H9 (cell line): Measurements from ENCODE around the gene PLEKHJ1. TPM values are rescaled to one million over a fixed set of nuclear protein-coding genes. Genes with fewer than 3 reads are reported as not detected.

Source experiments
- DNase-seq: peaks from one replicate; pipeline ENCODE4 v3.0.0-alpha.2; 2017
- H2AFZ ChIP-seq: one replicate; pipeline ENCODE4 v1.6.1; 2013; ENCODE audit warnings: mild to moderate bottlenecking, low read length, control low read depth, moderate library complexity
- H2AK5ac ChIP-seq: 2 replicates; pipeline ENCODE4 v1.6.1; 2013; ENCODE audit warnings: low read length, control low read depth, mixed read lengths; ENCODE audit not compliant: insufficient read length
- H2BK120ac ChIP-seq: one replicate; pipeline ENCODE4 v1.6.1; 2013; ENCODE audit warnings: low read depth, mild to moderate bottlenecking, low read length, control low read depth, inconsistent platforms; ENCODE audit not compliant: poor library complexity, severe bottlenecking
- H2BK12ac ChIP-seq: 2 replicates; pipeline ENCODE4 v1.6.1; 2013; ENCODE audit warnings: low read length, control low read depth, mixed read lengths, low read depth; ENCODE audit not compliant: insufficient read length
- H2BK15ac ChIP-seq: 2 replicates; pipeline ENCODE4 v1.6.1; 2013; ENCODE audit warnings: low read depth, low read length, control low read depth
- H2BK20ac ChIP-seq: one replicate; pipeline ENCODE4 v1.6.1; 2013; ENCODE audit warnings: low read depth, mild to moderate bottlenecking, low read length, control low read depth, inconsistent platforms; ENCODE audit not compliant: poor library complexity, severe bottlenecking
- H2BK5ac ChIP-seq: 2 replicates; pipeline ENCODE4 v1.6.1; 2013; ENCODE audit warnings: low read length, control low read depth, mixed read lengths; ENCODE audit not compliant: insufficient read length
- H3K14ac ChIP-seq: 2 replicates; pipeline ENCODE4 v1.6.1; 2013; ENCODE audit warnings: low read length, control low read depth; ENCODE audit not compliant: insufficient read depth
- H3K18ac ChIP-seq: 2 replicates; pipeline ENCODE4 v1.6.1; 2013; ENCODE audit warnings: low read depth, mild to moderate bottlenecking, mixed read lengths, low read length, control low read depth; ENCODE audit not compliant: insufficient read length
- H3K23ac ChIP-seq: 2 replicates; pipeline ENCODE4 v1.6.1; 2013; ENCODE audit warnings: low read length, control low read depth, mixed read lengths, low read depth; ENCODE audit not compliant: insufficient read length
- H3K23me2 ChIP-seq: 2 replicates; pipeline ENCODE4 v1.6.1; 2013; ENCODE audit warnings: low read depth, mild to moderate bottlenecking, mixed read lengths, low read length, control low read depth; ENCODE audit not compliant: insufficient read length, poor library complexity, severe bottlenecking
- H3K27ac ChIP-seq: 2 replicates; pipeline ENCODE4 v1.5.1; 2013; ENCODE audit warnings: low read length, control low read depth, mixed read lengths, low read depth; ENCODE audit not compliant: insufficient read length
- H3K27me3 ChIP-seq: 2 replicates; pipeline ENCODE4 v1.6.1; 2013; ENCODE audit warnings: low read length, control low read depth, inconsistent platforms; ENCODE audit not compliant: insufficient read depth
- H3K4ac ChIP-seq: 2 replicates; pipeline ENCODE4 v1.6.1; 2013; ENCODE audit warnings: low read depth, mild to moderate bottlenecking, control low read depth, inconsistent platforms, low read length, moderate library complexity
- H3K4me1 ChIP-seq: 2 replicates; pipeline ENCODE4 v1.6.1; 2013; ENCODE audit warnings: low read length, control low read depth, inconsistent platforms; ENCODE audit not compliant: insufficient read depth
- H3K4me2 ChIP-seq: 2 replicates; pipeline ENCODE4 v1.6.1; 2013; ENCODE audit warnings: low read length, control low read depth, mixed read lengths; ENCODE audit not compliant: insufficient read length, insufficient read depth
- H3K56ac ChIP-seq: 2 replicates; pipeline ENCODE4 v1.6.1; 2013; ENCODE audit warnings: low read depth, mild to moderate bottlenecking, mixed read lengths, low read length, control low read depth; ENCODE audit not compliant: insufficient read length
- H3K79me1 ChIP-seq: 2 replicates; pipeline ENCODE4 v1.6.1; 2013; ENCODE audit warnings: low read depth, mild to moderate bottlenecking, moderate library complexity, low read length, control low read depth, inconsistent platforms; ENCODE audit not compliant: insufficient read depth, poor library complexity, severe bottlenecking
- H3K79me2 ChIP-seq: 2 replicates; pipeline ENCODE4 v1.6.1; 2013; ENCODE audit warnings: low read length, control low read depth, inconsistent platforms; ENCODE audit not compliant: insufficient read depth
- H3K9ac ChIP-seq: 2 replicates; pipeline ENCODE4 v1.6.1; 2013; ENCODE audit warnings: low read length, control low read depth, mixed read lengths; ENCODE audit not compliant: insufficient read length; ENCODE audit errors: extremely low read depth
- H3K9me3 ChIP-seq: one replicate; pipeline ENCODE4 v1.6.1; 2013; ENCODE audit warnings: low read depth, low read length, inconsistent platforms; ENCODE audit not compliant: control insufficient read depth
- H3T11ph ChIP-seq: one replicate; pipeline ENCODE4 v1.6.1; 2013; ENCODE audit warnings: mild to moderate bottlenecking, low read length, control low read depth, inconsistent platforms
- H4K20me1 ChIP-seq: one replicate; pipeline ENCODE4 v1.6.1; 2013; ENCODE audit not compliant: control insufficient read depth, insufficient read length, insufficient read depth
- H4K5ac ChIP-seq: 2 replicates; pipeline ENCODE4 v1.6.1; 2013; ENCODE audit warnings: low read depth, mild to moderate bottlenecking, mixed read lengths, low read length, control low read depth; ENCODE audit not compliant: insufficient read length
- H4K8ac ChIP-seq: replicated peaks from 2 replicates; pipeline ENCODE4 v1.6.1; 2013; ENCODE audit warnings: low read length, control low read depth, mixed read lengths, low read depth; ENCODE audit not compliant: insufficient read length
- H4K91ac ChIP-seq: 2 replicates; pipeline ENCODE4 v1.6.1; 2013; ENCODE audit warnings: low read depth, mild to moderate bottlenecking, moderate library complexity, mixed read lengths, low read length, control low read depth; ENCODE audit not compliant: insufficient read length
- H3K27ac Mint-ChIP-seq, 3 experiments: 2 replicates in 2 of 3; 3 replicates in 1 of 3; pipeline ENCODE4 v1.8.0; 2020 to 2021; ENCODE audit warnings: mixed read lengths in 3 of 3, mild to moderate bottlenecking in 1 of 3, moderate library complexity in 1 of 3
- H3K27me3 Mint-ChIP-seq: 2 replicates; pipeline ENCODE4 v1.8.0; 2021; ENCODE audit warnings: low read depth, mild to moderate bottlenecking, moderate library complexity, mixed read lengths
- H3K36me3 Mint-ChIP-seq, 3 experiments: 2 replicates in 2 of 3; 3 replicates in 1 of 3; pipeline ENCODE4 v1.8.0; 2020 to 2021; ENCODE audit warnings: low read depth in 3 of 3, mixed read lengths in 3 of 3; ENCODE audit not compliant: insufficient read depth in 1 of 3
- H3K4me1 Mint-ChIP-seq, 2 experiments: 2 replicates each; pipeline ENCODE4 v1.8.0; 2020; ENCODE audit warnings: mixed read lengths in 2 of 2
- H3K4me3 Mint-ChIP-seq, 2 experiments: 2 replicates in 1 of 2; 3 replicates in 1 of 2; pipeline ENCODE4 v1.8.0; 2020 to 2021; ENCODE audit warnings: mild to moderate bottlenecking in 2 of 2, mixed read lengths in 2 of 2, moderate library complexity in 1 of 2
- H3K9me3 Mint-ChIP-seq, 2 experiments: 2 replicates in 1 of 2; 3 replicates in 1 of 2; pipeline ENCODE4 v1.8.0; 2020; ENCODE audit warnings: mild to moderate bottlenecking in 2 of 2, mixed read lengths in 2 of 2, moderate library complexity in 1 of 2
- CTCF ChIP-seq: fragments of 200-600 bp; sonication (generic); conservative IDR thresholded peaks from 3 replicates; pipeline ENCODE4 v1.8.0; 2021; ENCODE audit warnings: antibody characterized with exemption, mild to moderate bottlenecking
- whole genome bisulfite sequencing: extraction: QIAGEN DNeasy Blood & Tissue Kit; methylation state at CpG from one replicate; pipeline ENCODE4 v1.1.7; 2013; ENCODE audit warnings: missing lambda C conversion rate, low lambda C conversion rate, mixed read lengths; ENCODE audit not compliant: insufficient read length; ENCODE audit errors: extremely low coverage; 5-methylcytosine and 5-hydroxymethylcytosine counted together
- total RNA-seq: library from RNA; stranded (reverse); gene quantifications from 2 replicates; pipeline ENCODE4 v1.2.1, GENCODE V29; 2021

Gene PLEKHJ1
- total RNA-seq, 1 experiment from 2014 or later, result 139 TPM

DNA sequence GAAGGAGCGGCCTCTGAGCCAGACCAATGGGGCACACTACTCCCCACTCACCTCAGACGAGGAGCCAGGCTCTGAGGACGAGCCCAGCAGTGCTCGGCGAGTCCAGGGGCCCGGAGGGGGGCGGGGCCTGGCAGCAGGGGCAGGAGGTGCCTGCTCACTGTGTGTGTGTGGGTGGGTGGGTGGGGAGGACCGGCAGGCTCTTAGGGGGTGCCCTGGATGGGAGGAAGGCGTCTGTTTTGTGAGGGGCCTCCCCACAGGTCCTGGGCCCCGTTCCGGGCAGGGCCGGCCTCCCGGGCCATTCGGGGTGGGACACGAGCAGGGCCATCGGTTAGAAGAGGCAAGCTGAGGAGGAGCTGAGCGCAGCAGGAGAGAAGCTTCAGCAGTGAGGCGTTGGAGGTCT is 12.7 kb downstream of the PLEKHJ1 start:
- Histone ChIP-seq H3K9ac (no peak overlapping the region), H3K23ac (no peak overlapping the region), H3K27ac (no peak overlapping the region), H3K9me3 (no peaks in the 10 kb centered on the region), H4K8ac (no peak overlapping the region), H4K91ac (no peak overlapping the region), H3K18ac (no peak overlapping the region), H4K20me1 (no peaks in the 10 kb centered on the region), H2BK12ac (no peak overlapping the region), H2AFZ (no peak overlapping the region), H2BK5ac (no peak overlapping the region), H3K4me2 (no peak overlapping the region), H3K27me3 (no peaks in the 10 kb centered on the region), H2BK15ac (no peak overlapping the region), H3K23me2 (no peaks in the 10 kb centered on the region), H3K4ac (no peak overlapping the region), H3K4me1 (no peaks in the 10 kb centered on the region), H3K79me2 (no peaks in the 10 kb centered on the region), H4K5ac (no peak overlapping the region), H2BK120ac (no peak overlapping the region), H3K79me1 (no peaks in the 10 kb centered on the region), H2AK5ac (no peak overlapping the region), H3T11ph (no peak overlapping the region), H3K56ac (no peak overlapping the region), H3K14ac (no peak overlapping the region), H2BK20ac (no peak overlapping the region)
- no peaks in the 10 kb centered on the region for H3K4me1 Mint-ChIP-seq
- H3K9me3 Mint-ChIP-seq, result no peaks in the 10 kb centered on the region
- no peak overlapping the region for H3K4me3 Mint-ChIP-seq
- peaks cover 7 to 57% (median 41%) of the 10 kb centered on the region in 3 experiments; a peak in 6 of 7 replicates for H3K36me3 Mint-ChIP-seq
- no peaks in the 10 kb centered on the region; the same call in 1 of the 2 replicates for H3K27me3 Mint-ChIP-seq
- no CpG with 5 or more reads among the region's 18 CpGs for WGBS
- no peak overlapping the region for H3K27ac Mint-ChIP-seq
- DNase-seq, result no peak
- no peak for TF ChIP-seq CTCF
